K562 (cell line): Measurements from ENCODE around the gene TARM1. TPM values are rescaled to one million over a fixed set of nuclear protein-coding genes. Genes with fewer than 3 reads are reported as not detected.
A peak's percentile ranks its signal among the peaks of the same experiment; 100 is the strongest.

Experiments used
- ATAC-seq: fragments of 200-7000 bp; cut with Tn5 transposase; 3 replicates; pipeline ENCODE4 v1.9.1; 2020; ENCODE audit warnings: moderate library complexity
- BruUV-seq: library from RNA; stranded (reverse); fragments of 400-500 nt; replicated peaks from 2 replicates; lab custom pipeline; 2021; lab: Mats Ljungman, UMichigan
- CTCF ChIA-PET: fragments of 300-600 bp; formaldehyde crosslinking; extraction: SDS; loops from one replicate; lab custom pipeline; 2021; ENCODE audit warnings: low intra/inter-chr PET ratio; lab: Yijun Ruan, JAX
- POLR2A ChIA-PET: fragments of 300-600, 350-650 bp; sonication (Branson Sonifier 250); formaldehyde crosslinking; extraction: SDS; loops from one replicate; lab custom pipeline; 2021; ENCODE audit warnings: antibody characterized with exemption, inconsistent platforms; lab: Yijun Ruan, JAX
- DNase-seq, 4 experiments: peaks; one replicate each; pipeline versions ENCODE4 v3.0.0 to v3.0.0-alpha.2; 2011 to 2018; ENCODE audit warnings: low spot score in 3 of 4, mixed read lengths in 3 of 4; ENCODE audit errors: extremely low read depth in 1 of 4
- FAIRE-seq: peaks from 2 replicates; lab custom pipeline; 2011; peaks lifted over from hg19 to GRCh38; lab: Jason Lieb, UNC
- H2AFZ ChIP-seq: 2 replicates; pipeline ENCODE4 v1.6.0; 2011; ENCODE audit warnings: low read depth, low read length, control low read depth, inconsistent platforms
- H3K27ac ChIP-seq: fragments of 200-600 bp; 3 replicates; pipeline ENCODE4 v1.8.0; 2011; ENCODE audit warnings: low read depth, mild to moderate bottlenecking, control low read depth, inconsistent platforms, low read length, moderate library complexity, mixed read lengths; ENCODE audit errors: extremely low read depth
- H3K27me3 ChIP-seq, 2 experiments: fragments of 300-600 bp in 1 of 2; 2 replicates in 1 of 2; 3 replicates in 1 of 2; pipeline versions ENCODE4 v1.6.0 to v1.8.0; 2011; ENCODE audit warnings: inconsistent platforms in 2 of 2, low read length in 2 of 2, mild to moderate bottlenecking in 1 of 2, mixed read lengths in 1 of 2, moderate library complexity in 1 of 2; ENCODE audit not compliant: control insufficient read depth in 2 of 2, insufficient read depth in 2 of 2
- H3K36me3 ChIP-seq: fragments of 300-600 bp; 3 replicates; pipeline ENCODE4 v1.8.0; 2011; ENCODE audit warnings: mild to moderate bottlenecking, low read length, inconsistent platforms; ENCODE audit not compliant: control insufficient read depth, insufficient read depth
- H3K4me1 ChIP-seq, 2 experiments: fragments of 200-600 bp in 1 of 2; replicated peaks in 1 of 2; 2 replicates in 1 of 2; 3 replicates in 1 of 2; pipeline versions ENCODE4 v1.5.1 to v1.8.0; 2011; ENCODE audit warnings: inconsistent platforms in 2 of 2, low read length in 2 of 2, mild to moderate bottlenecking in 1 of 2, mixed read lengths in 1 of 2, moderate library complexity in 1 of 2; ENCODE audit not compliant: control insufficient read depth in 2 of 2, insufficient read depth in 2 of 2
- H3K4me2 ChIP-seq: 2 replicates; pipeline ENCODE4 v1.6.1; 2011; ENCODE audit warnings: low read length, control low read depth, inconsistent platforms, mixed read lengths; ENCODE audit not compliant: insufficient read depth
- H3K4me3 ChIP-seq: fragments of 200-600 bp; sonication (generic), shearing (Covaris generic); 2 replicates; pipeline ENCODE4 v1.5.1; 2016; ENCODE audit warnings: control low read depth, inconsistent platforms
- H3K79me2 ChIP-seq: fragments of 200-600 bp; 3 replicates; pipeline ENCODE4 v1.8.0; 2011; ENCODE audit warnings: low read length, inconsistent platforms; ENCODE audit not compliant: control insufficient read depth, insufficient read depth
- H3K9ac ChIP-seq, 2 experiments: 2 replicates each; pipeline versions ENCODE4 v1.6.0 to v1.6.1; 2011; ENCODE audit warnings: low read depth in 2 of 2, low read length in 2 of 2, control low read depth in 1 of 2, inconsistent platforms in 1 of 2, mild to moderate bottlenecking in 1 of 2, mixed read lengths in 1 of 2; ENCODE audit not compliant: insufficient read depth in 1 of 2
- H3K9me1 ChIP-seq: one replicate; pipeline ENCODE4 v1.6.0; 2011; ENCODE audit warnings: inconsistent platforms, mild to moderate bottlenecking, low read length, moderate library complexity; ENCODE audit not compliant: control insufficient read depth, insufficient read depth
- H3K9me3 ChIP-seq: replicated peaks from 2 replicates; pipeline ENCODE4 v1.5.1; 2011; ENCODE audit warnings: low read depth, low read length, inconsistent platforms; ENCODE audit not compliant: control insufficient read depth, insufficient read depth
- H4K20me1 ChIP-seq: replicated peaks from 2 replicates; pipeline ENCODE4 v1.6.1; 2011; ENCODE audit warnings: low read length, inconsistent platforms, mixed read lengths; ENCODE audit not compliant: control insufficient read depth, insufficient read depth
- DDX20 ChIP-seq: fragments of 450-650 bp; IDR thresholded peaks from 2 replicates; pipeline ENCODE4 v1.6.1; 2016; ENCODE audit warnings: missing genetic modification characterization, low read depth, mild to moderate bottlenecking, missing compliant biosample characterization, moderate library complexity
- GATA2 ChIP-seq: sonication (generic); formaldehyde crosslinking; IDR thresholded peaks from 2 replicates; pipeline ENCODE4 v1.4.0; 2020; ENCODE audit warnings: mild to moderate bottlenecking, missing genetic modification reagents
- IRF2 ChIP-seq: sonication (generic); formaldehyde crosslinking; IDR thresholded peaks from 2 replicates; pipeline ENCODE4 v1.8.1; 2022; ENCODE audit warnings: mild to moderate bottlenecking, missing genetic modification reagents
- KLF1 ChIP-seq: fragments of 450-650 bp; IDR thresholded peaks from 2 replicates; pipeline ENCODE4 v1.6.1; 2016; ENCODE audit warnings: missing genetic modification characterization, missing compliant biosample characterization
- MEF2A ChIP-seq: IDR thresholded peaks from 2 replicates; pipeline ENCODE4 v1.6.1; 2011; ENCODE audit warnings: low read depth, mild to moderate bottlenecking, low read length, moderate library complexity; ENCODE audit not compliant: control insufficient read depth
- MTA2 ChIP-seq: fragments of 450-650 bp; IDR thresholded peaks from 2 replicates; pipeline ENCODE4 v1.6.1; 2016; ENCODE audit warnings: low read depth
- POU5F1 ChIP-seq: fragments of 150-350 bp; IDR thresholded peaks from 2 replicates; pipeline ENCODE4 v1.6.1; 2014; ENCODE audit warnings: borderline replicate concordance, low read length, low read depth, mild to moderate bottlenecking; ENCODE audit not compliant: partially characterized antibody
- PURB ChIP-seq: sonication (generic); formaldehyde crosslinking; IDR thresholded peaks from 2 replicates; pipeline ENCODE4 v1.9.0; 2021; ENCODE audit warnings: low read depth, mild to moderate bottlenecking, missing genetic modification reagents
- RHOXF2B ChIP-seq: fragments of 250-450 bp; sonication (Bioruptor Pico); conservative IDR thresholded peaks from 2 replicates; pipeline ENCODE4 v1.5.1; 2021
- SP1 ChIP-seq: sonication (generic); formaldehyde crosslinking; IDR thresholded peaks from 2 replicates; pipeline ENCODE4 v1.8.1; 2022; ENCODE audit warnings: mild to moderate bottlenecking, missing genetic modification reagents
- TCFL5 ChIP-seq: fragments of 250-450 bp; sonication (Bioruptor Pico); conservative IDR thresholded peaks from 2 replicates; pipeline ENCODE4 v1.6.1; 2021; ENCODE audit warnings: mild to moderate bottlenecking, moderate library complexity, matching md5 sums
- WHSC1 ChIP-seq: IDR thresholded peaks from one replicate; pipeline ENCODE4 v1.6.1; 2012; ENCODE audit warnings: low read length, control low read depth, inconsistent platforms
- ZNF77 ChIP-seq: fragments of 250-450 bp; sonication (Bioruptor Pico); IDR thresholded peaks from 2 replicates; pipeline ENCODE4 v1.5.0; 2020
- WGBS: fragments of 100-300 bp; shearing (Covaris generic); methylation state at CpG from one replicate; pipeline ENCODE4 v1.1.6; 2016; ENCODE audit warnings: low coverage, mixed read lengths; ENCODE audit not compliant: insufficient coverage; ENCODE audit errors: missing lambda C conversion rate; 5-methylcytosine and 5-hydroxymethylcytosine counted together
- in situ Hi-C: fragments of 300-500 bp; cut with MboI; formaldehyde crosslinking; loops from 4 replicates; pipeline ENCODE4 v1.15.0; 2018; ENCODE audit warnings: inconsistent platforms, mixed read lengths
- intact Hi-C: fragments of 100-400 bp; cut with micrococcal nuclease; formaldehyde crosslinking; loops from 2 replicates; pipeline ENCODE4 v1.14.2; 2022
- polyA plus RNA-seq, 8 experiments: library from polyadenylated mRNA; depleted of rRNA in 4 of 8; stranded (reverse) in 5 of 8; unstranded in 3 of 8; fragments of >200 nt; fragmentation: Nextera tagmentation in 2 of 8; fragmentation: Illumina TruSeq in 1 of 8; extraction: Ambion mirVana in 2 of 8; extraction: Trizol in 1 of 8; gene quantifications; 2 replicates each; pipeline versions ENCODE4 v1.2.1 to v1.2.3, GENCODE V29; 2011 to 2014; ENCODE audit warnings: inconsistent platforms in 1 of 8, missing spikeins in 1 of 8
- total RNA-seq, 7 experiments: library from RNA; depleted of rRNA in 6 of 7; stranded (reverse); fragments of >200 nt in 6 of 7; fragmentation: Illumina TruSeq in 2 of 7; extraction: Trizol in 2 of 7; gene quantifications; 2 replicates each; pipeline versions ENCODE4 v1.2.1 to v1.2.3, GENCODE V29; 2011 to 2021; ENCODE audit warnings: low replicate concordance in 1 of 7
- TF ChIP-seq, protein P1 (sequence below): fragments of 450-650 bp; IDR thresholded peaks from 2 replicates; pipeline ENCODE4 v1.6.1; 2016; ENCODE audit warnings: borderline replicate concordance
- TF ChIP-seq, protein P2 (sequence below): sonication (generic); formaldehyde crosslinking; IDR thresholded peaks from 2 replicates; pipeline ENCODE4 v1.5.0; 2020; ENCODE audit warnings: missing genetic modification reagents
- TF ChIP-seq, protein P3 (sequence below): fragments of 250-450 bp; sonication (Bioruptor Pico); IDR thresholded peaks from 2 replicates; pipeline ENCODE4 v1.5.0; 2021
- TF ChIP-seq, protein P4 (sequence below): fragments of 250-450 bp; sonication (Bioruptor Pico); IDR thresholded peaks from 2 replicates; pipeline ENCODE4 v1.8.0; 2021; ENCODE audit warnings: moderate library complexity, mild to moderate bottlenecking, inconsistent platforms
- TF ChIP-seq, protein P5 (sequence below): fragments of 450-650 bp; formaldehyde crosslinking; IDR thresholded peaks from 2 replicates; pipeline ENCODE4 v1.4.0; 2022; ENCODE audit warnings: mild to moderate bottlenecking, moderate library complexity

The TARM1 gene
- total and polyA plus RNA-seq, 9 of the 15 experiments (the other 6 are each of a cell fraction or from before 2014, with no cell fraction given): not detected

DNA sequence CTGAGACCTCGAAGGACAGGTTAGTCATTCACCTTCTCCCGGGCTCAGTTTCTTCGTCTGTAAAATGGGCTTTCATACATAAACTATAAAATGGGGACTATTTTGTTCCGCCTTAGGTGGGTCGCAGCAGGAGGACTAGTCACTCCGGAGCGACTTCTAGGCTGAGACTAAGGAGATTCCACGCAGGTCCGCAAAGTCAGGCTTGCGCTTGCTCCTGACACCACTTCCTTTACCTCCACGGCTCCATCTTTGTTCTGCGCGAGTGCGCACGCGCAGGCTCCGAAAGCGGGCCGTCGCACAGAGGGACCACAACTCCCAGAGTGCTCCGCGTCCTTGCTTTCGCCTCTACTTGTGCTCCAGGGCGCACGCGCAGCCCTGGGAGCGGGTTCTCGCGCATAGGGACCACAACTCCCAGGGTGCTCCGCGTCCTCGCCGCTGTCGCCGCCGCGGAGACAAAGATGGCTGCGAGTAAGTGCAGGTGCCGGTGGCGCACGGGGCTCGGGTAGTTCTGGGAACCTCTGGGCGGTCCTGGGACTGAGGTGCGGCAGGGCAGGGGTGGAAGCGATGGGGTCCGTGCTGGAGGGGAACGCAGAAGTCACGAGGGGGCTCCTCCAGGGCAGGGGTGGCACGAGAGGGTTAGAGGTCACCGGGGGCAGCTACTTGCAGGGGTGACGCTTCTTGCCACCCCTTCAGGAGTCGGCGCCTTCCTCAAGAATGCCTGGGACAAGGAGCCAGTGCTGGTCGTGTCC is 21.4 kb upstream of the TARM1 start, which contains the start of gene NDUFA3:
Gene NDUFA3 (plus strand): TSS at position 435 of the 749 bp plus-strand sequence. CDS start 24 bp downstream, at position 459.
- no peaks in the 10 kb centered on the region for H3K9me1 ChIP-seq
- ChIA-PET CTCF (interaction anchor here (0.6 kb wide), 2 partner anchors 12 to 260 kb away, joined by 3 read pairs; no protein-coding TSS in a partner anchor), POLR2A (interaction anchor here (0.7 kb wide), 2 partner anchors 13 to 280 kb away, joined by 3 read pairs; partner anchors contain the start of genes PRPF31 and TFPT)
- H4K20me1 ChIP-seq: no peaks in the 10 kb centered on the region
- H3K9me3 ChIP-seq: no peaks in the 10 kb centered on the region
- peak; percentile 99 for ATAC-seq
- peaks cover 24% of the 10 kb centered on the region for H3K79me2 ChIP-seq
- H3K9ac ChIP-seq: peak within 1 kb of the TSS; percentile 79 to 90
- H3K4me1 ChIP-seq: peaks cover 0 to 25% of the 10 kb centered on the region in 2 experiments; a peak in 3 of 5 replicates
- H2AFZ ChIP-seq: peak within 1 kb of the TSS; percentile 98
- in situ Hi-C loops (no loop called here), intact Hi-C loops (no loop called here)
- peak within 1 kb of the TSS; percentile 91 for H3K4me2 ChIP-seq
- DNase-seq: peak; percentile 99 to 100 (median 99)
- FAIRE-seq: peak; percentile 100
- no TSS peak for BruUV-seq
- under 1% methylated on average over 51 of the region's 54 CpGs for WGBS
- peak within 1 kb of the TSS; percentile 64 for H3K4me3 ChIP-seq
- H3K27ac ChIP-seq: peak within 1 kb of the TSS; percentile 65
- H3K36me3 ChIP-seq: peaks cover 33% of the 10 kb centered on the region; the same call in 2 of the 3 replicates
- no peaks in the 10 kb centered on the region for H3K27me3 ChIP-seq
- no peak for TF ChIP-seq ZNF77 (CRISPR knock-in tag)
- peak; percentile 65 for TF ChIP-seq POU5F1
- TF ChIP-seq RHOXF2B: 0 out of 2 replicates have a peak, but pooled peaks have one; percentile 44
- TF ChIP-seq, protein P1, sequence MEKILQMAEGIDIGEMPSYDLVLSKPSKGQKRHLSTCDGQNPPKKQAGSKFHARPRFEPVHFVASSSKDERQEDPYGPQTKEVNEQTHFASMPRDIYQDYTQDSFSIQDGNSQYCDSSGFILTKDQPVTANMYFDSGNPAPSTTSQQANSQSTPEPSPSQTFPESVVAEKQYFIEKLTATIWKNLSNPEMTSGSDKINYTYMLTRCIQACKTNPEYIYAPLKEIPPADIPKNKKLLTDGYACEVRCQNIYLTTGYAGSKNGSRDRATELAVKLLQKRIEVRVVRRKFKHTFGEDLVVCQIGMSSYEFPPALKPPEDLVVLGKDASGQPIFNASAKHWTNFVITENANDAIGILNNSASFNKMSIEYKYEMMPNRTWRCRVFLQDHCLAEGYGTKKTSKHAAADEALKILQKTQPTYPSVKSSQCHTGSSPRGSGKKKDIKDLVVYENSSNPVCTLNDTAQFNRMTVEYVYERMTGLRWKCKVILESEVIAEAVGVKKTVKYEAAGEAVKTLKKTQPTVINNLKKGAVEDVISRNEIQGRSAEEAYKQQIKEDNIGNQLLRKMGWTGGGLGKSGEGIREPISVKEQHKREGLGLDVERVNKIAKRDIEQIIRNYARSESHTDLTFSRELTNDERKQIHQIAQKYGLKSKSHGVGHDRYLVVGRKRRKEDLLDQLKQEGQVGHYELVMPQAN: peak; percentile 72
- no peak for TF ChIP-seq IRF2 (CRISPR knock-in tag)
- TF ChIP-seq SP1 (CRISPR knock-in tag): peak; percentile 80; the same call in 1 of the 2 replicates
- TF ChIP-seq, protein P2, sequence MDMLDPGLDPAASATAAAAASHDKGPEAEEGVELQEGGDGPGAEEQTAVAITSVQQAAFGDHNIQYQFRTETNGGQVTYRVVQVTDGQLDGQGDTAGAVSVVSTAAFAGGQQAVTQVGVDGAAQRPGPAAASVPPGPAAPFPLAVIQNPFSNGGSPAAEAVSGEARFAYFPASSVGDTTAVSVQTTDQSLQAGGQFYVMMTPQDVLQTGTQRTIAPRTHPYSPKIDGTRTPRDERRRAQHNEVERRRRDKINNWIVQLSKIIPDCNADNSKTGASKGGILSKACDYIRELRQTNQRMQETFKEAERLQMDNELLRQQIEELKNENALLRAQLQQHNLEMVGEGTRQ: no peak
- TF ChIP-seq, protein P3, sequence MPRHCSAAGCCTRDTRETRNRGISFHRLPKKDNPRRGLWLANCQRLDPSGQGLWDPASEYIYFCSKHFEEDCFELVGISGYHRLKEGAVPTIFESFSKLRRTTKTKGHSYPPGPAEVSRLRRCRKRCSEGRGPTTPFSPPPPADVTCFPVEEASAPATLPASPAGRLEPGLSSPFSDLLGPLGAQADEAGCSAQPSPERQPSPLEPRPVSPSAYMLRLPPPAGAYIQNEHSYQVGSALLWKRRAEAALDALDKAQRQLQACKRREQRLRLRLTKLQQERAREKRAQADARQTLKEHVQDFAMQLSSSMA (CRISPR knock-in tag): no peak
- TF ChIP-seq TCFL5 (CRISPR knock-in tag): no peak
- TF ChIP-seq GATA2 (CRISPR knock-in tag): no peak
- TF ChIP-seq, protein P4, sequence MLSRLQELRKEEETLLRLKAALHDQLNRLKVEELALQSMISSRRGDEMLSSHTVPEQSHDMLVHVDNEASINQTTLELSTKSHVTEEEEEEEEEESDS (CRISPR knock-in tag): no peak
- TF ChIP-seq WHSC1: no peak
- no peak for TF ChIP-seq DDX20 (tag)
- TF ChIP-seq, protein P5, sequence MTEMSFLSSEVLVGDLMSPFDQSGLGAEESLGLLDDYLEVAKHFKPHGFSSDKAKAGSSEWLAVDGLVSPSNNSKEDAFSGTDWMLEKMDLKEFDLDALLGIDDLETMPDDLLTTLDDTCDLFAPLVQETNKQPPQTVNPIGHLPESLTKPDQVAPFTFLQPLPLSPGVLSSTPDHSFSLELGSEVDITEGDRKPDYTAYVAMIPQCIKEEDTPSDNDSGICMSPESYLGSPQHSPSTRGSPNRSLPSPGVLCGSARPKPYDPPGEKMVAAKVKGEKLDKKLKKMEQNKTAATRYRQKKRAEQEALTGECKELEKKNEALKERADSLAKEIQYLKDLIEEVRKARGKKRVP (CRISPR knock-in tag): no peak
- TF ChIP-seq MTA2: no peak
- TF ChIP-seq PURB (CRISPR knock-in tag): no peak
- no peak for TF ChIP-seq MEF2A
- TF ChIP-seq KLF1: no peak
